IPS-NIHi7 (cell line): ENCODE measurements around the gene MALSU1.

Experiments used
- DNase-seq: peaks from one replicate; pipeline ENCODE4 v3.0.0; 2012; ENCODE audit warnings: mixed read lengths; ENCODE audit errors: extremely low spot score

The MALSU1 gene

DNA sequence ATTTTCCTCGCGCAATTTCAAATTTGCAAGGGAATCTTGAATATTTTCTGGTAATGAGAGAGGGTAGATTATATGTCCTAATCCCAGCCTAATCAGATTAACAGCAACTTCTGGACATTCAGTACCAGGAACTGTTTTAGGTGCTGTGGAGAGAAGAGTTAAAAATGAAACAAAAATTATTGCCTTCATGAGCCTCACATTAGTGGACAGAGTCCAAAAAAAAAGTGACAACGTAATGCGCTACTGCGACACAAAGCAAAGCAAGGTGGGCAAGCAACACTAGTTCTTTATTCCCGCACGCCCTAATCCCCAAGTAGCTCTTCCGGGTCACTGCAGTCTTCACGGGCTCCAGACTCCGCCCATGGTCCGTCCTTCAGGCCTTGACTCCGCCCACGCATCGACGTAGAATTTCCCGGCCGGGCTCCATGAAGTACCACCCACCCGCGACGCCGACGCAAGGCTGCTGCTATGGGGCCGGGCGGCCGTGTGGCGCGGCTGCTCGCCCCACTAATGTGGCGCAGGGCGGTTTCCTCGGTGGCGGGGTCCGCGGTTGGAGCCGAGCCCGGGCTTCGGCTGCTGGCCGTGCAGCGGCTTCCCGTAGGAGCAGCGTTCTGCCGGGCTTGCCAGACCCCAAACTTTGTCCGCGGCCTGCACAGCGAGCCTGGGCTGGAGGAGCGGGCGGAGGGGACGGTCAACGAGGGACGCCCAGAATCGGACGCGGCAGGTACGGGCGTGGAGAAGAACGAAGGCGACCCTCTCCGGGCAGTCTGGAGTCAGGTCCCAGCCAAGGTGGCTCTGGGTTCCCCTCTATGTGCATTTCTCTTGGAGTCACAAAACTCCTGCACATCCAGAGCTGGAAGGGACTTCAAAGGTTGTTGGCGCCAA lies at the start of gene MALSU1:
MALSU1 (plus strand) TSS at position 455 of the 885 bp plus-strand sequence; CDS start at position 469, 14 bp downstream.
- peak; percentile 98 for DNase-seq

DNA sequence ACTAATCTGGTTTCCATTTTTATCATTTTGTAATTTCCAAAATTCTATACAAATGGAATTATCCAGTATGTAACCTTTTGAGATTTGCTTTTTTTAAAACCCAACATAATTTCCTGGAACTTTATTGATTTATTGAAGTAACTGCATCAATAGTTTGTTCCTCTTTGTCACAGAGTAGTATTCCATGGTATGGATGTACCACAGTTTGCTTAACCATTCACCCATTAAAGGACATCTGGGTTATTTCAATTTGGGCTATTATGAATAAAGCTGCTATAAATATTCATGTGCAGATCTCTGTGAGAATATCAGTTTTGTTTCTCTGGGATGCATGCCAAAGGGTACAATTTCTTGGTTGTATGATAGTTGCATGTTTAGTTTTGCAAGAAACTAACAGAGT lies 49.7 kb upstream of the MALSU1 start:
- DNase-seq, result no peak

DNA sequence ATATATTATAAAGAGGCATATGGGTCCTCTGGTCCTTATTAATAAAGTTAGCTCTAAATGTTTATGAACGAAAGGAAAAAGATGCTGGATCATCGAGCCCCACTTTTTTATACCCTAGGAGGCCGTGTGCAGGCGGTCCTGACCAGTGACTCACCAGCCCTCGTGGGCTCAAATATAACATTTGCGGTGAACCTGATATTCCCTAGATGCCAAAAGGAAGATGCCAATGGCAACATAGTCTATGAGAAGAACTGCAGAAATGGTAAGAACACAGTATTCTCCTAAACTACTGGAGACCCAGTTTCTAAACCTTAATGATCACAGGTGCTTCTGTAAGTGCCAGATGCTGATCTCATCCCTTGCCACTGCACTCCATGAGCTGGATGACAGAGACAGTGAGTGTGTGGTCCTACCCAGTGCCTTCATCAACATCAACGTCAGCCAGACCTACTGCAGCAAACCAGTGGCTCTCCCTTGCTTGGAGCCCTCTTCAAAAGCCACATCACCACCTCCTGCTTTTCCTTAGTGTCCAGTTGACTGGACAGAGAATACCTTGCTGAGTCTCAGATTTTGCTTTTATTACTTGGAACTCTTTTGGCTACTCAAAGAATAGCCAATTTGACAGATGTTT lies 45.0 kb upstream of the MALSU1 start:
- DNase-seq, result no peak

DNA sequence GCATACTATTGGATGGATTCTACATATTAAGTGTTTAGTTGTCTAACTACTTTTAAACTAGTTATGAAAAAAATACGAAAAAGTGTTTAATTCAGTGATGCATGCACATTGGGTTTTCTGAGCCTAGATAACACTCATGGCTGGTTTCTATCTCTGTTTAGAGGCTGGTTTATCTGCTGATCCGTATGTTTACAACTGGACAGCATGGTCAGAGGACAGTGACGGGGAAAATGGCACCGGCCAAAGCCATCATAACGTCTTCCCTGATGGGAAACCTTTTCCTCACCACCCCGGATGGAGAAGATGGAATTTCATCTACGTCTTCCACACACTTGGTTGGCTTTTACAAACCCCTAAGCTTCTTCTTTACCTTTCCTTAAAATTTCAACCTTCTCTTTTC lies 42.4 kb upstream of the MALSU1 start:
- DNase-seq, result no peak

DNA sequence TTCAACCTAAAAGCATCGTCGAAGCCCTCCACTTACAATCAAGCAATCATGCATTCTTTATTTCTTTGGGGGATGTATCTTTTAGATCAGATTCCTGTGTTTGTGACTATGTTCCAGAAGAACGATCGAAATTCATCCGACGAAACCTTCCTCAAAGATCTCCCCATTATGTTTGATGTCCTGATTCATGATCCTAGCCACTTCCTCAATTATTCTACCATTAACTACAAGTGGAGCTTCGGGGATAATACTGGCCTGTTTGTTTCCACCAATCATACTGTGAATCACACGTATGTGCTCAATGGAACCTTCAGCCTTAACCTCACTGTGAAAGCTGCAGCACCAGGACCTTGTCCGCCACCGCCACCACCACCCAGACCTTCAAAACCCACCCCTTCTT lies 38.8 kb upstream of the MALSU1 start:
- no peak for DNase-seq

DNA sequence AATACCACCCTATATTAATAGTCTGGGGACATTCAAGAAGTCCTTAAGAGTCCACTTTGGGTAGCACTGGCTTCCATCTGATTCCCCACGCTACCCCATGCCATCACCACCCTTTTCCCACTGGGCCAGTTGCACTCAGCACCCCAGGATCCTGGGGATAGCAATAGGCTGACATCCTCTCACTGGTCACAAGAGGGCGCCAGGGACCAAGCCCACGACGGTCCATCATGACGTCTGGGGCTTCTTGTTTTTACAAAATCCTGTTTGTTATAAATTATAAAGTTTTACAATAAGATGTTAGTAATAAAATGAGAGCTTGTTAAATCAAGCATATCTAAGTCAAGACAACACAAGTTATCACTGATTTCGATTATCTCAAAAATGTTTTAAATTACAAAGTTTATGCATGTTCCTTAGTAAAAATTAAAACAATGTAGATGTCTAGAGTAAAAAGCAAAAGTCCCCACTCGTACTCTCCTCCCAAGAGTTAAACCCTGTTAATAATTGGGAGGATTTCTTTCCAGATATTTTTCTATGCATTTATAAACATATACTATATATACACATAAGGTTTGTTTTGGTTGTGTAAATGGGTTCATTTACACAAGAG lies 37.2 kb upstream of the MALSU1 start:
- peak; percentile 89 for DNase-seq

DNA sequence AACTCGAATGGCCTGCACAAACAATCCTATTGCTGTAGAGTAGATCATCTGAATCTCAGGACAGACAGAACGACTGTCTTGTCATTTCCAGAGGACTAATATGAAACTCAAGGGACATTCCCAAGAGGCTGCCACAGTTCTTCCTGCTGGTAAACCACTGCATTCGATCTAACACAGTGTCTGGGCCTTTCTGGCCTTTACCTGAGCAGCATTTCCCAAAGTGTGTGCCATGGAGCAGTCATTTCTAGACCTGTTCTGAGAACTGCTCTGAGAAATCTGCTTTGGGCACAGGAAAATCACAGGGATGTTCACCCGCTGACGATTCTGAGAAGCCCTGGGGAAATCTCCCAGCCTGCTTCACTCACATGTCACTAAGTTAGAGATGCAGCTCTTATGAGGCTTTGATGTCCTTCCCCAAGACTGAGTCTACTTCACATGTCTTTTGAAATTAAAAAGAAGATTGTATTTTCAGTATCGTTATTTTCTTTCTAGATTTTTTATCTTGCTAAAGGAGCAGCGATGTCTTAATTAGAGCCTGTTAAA lies 34.2 kb upstream of the MALSU1 start:
- no peak for DNase-seq

DNA sequence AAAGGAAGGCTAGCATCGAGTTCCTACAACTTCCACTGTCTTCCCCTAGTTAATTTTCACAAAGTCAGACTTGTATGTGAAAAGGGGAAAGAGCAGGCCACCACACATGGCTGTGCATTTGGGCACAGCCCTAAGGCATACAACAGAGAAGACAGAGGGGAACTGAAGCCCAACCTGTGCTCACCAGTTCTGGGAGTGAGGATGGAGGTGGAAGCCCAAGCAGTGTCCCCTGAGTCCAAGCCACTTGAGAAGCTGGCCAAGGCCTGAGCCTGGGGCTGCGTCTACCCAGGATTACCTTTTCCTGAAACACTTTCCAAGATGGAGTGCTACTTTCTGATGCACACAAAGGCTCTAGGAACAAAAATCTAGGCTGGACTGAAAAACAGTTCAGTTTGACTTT lies 32.2 kb upstream of the MALSU1 start:
- DNase-seq, result no peak

DNA sequence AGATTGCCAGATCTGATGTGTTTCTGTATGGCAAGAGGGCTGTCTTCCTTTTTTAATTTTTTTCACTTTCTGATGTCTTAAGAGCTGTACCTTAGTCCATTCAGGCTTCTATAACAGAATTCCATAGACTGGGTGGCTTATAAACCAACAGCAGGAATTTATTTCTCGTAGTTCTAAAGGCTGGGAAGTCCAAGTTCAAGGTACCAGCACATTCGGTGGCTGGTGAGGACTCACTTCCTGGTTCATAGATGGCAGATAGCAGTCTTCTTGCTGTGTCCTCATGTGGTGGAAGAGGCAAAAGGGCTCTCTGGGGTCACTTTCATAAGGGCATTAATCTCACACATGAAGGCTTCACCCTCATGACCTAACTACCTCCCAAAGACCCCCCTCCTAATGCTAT lies 31.8 kb upstream of the MALSU1 start:
- no peak for DNase-seq

DNA sequence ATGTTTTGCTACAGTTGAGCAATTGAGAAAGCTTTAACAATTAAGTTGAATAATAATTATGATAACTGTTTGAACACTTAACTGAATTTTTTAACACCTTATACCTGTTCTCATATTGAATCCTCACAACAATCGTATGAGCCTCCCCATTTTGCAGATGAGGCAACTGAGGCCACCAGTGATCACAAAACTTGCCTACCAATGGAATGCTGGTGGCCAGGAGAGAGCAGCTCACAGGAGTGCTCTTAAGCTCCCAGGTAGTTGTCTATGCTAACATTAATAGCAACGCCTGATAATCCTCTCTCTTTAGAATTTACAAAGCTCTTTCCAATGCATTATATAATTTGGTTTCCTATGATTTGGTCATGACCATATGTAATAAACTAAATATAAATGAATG lies 31.0 kb upstream of the MALSU1 start:
- no peak for DNase-seq

DNA sequence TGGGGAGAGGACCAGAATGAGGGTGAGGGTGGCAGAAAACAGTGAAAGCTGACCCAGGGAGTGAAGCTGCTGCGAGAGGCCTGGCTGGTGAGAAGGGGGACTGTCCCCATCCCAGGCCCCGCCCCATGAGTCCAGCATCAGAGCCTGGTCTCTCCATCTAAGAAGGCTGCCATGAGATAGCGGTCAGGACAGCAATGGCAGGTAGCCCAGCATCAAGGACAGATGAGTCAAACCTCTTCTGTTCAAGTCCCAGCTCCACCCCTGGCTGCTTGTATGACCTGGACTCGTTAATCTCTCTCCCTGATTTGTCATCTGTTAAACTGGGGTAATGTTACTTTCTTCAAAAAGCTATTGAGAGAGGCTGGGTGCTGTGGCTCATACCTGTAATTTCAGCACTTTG lies 30.4 kb upstream of the MALSU1 start:
- no peak for DNase-seq

DNA sequence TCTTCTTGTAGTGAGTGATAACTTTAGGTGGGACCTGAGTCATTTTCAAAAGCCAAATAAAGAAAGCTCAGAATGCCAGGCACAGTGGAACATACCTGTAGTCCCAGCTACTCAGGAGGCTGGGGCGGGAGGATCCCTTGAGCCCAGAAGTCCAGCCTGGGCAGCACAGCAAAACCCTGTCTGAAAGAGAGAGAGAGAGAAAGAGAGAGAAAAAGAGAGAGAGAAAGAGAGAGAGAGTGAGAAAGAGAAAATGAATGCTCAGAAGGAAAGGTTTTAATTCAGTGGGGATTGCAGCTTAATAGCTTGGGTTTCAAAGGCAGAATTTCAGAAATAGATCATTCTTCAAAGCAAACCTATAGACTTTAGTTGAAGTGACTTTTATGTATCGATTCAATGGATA lies 26.9 kb upstream of the MALSU1 start:
- no peak for DNase-seq

DNA sequence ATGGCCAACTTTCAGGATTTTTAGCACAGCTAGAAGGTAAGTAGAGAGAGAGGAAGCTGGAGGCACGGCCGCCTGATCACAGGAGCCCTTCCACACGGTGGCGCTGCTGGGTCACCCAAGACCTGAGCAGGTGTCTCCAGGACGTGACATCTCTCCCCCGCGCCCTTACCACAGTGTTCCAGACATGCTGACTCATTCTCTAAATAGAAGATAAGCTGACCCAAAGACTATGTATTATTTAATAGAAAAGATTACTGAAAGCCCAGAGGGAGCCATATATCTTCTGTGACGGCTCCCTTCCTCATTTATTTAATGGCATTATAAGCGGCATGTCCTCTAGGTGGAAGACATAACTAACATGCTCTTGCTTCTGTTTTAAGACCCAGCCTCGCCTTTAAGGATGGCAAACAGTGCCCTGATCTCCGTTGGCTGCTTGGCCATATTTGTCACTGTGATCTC lies 26.0 kb upstream of the MALSU1 start:
- DNase-seq, result peak; percentile 86

DNA sequence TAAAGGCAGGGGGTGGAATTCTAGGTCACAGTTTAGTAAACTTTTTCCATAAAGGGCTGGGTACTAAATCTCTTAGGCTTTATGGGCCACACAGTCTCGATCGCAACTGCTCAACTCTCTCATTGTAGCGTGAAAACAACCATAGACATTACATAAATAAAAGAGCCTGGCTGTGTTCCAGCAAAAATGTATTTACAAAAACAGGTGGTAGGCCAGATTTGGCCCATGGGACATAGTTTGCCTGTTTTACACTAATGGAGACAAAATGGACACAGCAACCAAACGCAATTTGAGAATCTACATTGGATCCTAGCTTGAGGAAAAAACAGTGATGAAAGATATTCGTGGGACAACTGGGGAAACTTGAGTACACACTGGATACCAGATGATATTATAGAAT lies 23.2 kb upstream of the MALSU1 start:
- DNase-seq, result no peak

DNA sequence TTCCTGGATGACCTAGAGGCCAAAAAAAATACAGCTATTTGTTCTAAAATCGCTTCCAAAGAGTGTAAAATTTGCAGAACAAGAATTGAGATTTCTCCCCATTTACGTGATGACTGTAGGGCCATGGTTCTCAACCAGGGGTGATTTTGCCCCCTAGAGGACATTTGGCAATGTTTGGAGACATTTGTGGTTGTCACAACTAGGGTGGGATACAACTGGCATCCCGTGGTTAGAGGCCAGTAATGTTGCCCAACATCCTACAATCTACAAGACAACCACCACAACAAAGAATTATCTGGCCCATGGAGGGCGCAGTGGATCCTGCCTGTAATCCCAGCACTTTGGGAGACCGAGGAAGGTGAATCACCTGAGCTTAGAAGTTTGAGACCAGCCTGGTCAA lies 22.8 kb upstream of the MALSU1 start:
- no peak for DNase-seq

DNA sequence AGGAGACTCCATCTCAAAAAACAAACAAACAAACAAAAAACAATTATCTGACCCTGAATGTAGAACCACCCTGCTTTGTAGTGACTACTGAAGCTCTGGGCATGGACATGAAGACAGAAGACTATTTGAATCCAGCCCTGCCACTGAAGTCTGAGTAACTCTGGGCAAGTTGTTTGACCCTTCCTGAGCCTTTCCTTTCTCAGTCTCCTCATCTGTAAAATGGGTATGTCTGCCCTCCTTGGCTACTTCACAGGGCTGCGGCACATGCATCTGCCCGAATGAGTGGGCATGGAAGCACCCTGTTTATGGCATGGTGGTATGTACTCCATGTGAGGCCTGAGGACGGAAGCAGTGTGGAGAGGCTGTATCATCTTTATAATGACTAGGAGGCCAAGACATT lies 22.2 kb upstream of the MALSU1 start:
- DNase-seq, result no peak

DNA sequence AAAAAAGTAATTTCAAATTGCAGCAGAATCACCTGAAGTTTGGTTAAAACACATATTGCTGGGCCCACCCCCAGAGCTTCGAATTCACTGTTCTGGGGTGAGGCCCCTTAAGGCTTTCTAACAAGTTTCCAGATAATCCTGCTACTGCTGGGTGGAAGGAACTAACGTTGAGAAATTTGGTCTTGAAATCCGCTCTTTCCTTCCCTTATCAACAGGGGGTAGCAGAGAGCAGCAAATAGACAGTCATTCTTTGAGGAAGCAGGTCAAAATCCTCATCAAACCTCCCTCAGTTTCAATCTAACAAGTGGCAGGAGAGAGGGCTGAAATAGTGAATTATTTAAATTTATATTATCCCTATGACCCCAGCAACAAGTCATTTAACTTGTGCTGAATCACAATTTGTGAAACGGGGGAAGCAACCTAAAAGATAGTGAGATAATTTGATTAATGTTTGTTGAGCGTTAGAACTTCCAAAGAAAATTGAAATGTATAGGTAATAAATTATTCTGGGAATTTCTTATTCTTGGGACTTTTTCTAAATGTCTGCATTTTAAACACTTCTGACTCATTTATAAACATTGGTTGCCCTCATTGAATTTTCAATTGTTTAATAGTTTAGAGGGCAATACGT lies 21.7 kb upstream of the MALSU1 start:
- DNase-seq, result peak; percentile 74

DNA sequence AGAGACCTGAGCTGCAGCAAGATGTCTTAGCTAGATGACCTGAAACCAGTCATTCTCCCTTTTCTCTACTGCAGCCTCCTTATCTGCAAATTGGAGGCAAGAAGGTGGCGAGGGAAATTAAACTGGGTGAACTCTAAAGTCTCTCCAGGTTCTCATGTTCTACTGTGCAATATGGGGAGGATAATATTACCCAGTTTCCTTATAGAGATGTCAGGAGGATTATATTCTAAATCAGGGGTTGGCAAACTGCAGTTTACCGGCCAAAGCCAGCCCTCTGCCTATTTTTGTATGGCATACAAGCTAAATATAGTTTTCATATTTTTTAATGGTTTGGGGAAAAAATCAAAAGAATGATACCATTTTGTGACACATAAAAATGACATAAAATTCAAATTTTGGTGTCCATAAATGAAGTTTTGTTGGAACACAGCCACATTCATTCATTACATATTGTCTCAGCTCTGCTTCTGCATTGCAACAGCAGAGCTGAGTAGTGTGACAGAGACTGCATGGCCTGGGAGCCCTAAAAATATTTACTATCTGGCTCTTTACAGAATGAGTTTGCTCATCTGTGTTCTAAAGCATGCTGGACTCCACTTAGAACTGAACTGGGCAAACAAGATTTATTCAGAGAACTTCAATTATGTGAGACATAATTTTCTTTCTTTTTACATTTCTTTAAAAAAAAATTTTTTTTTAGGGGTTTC lies 19.2 kb upstream of the MALSU1 start:
- DNase-seq, result no peak

DNA sequence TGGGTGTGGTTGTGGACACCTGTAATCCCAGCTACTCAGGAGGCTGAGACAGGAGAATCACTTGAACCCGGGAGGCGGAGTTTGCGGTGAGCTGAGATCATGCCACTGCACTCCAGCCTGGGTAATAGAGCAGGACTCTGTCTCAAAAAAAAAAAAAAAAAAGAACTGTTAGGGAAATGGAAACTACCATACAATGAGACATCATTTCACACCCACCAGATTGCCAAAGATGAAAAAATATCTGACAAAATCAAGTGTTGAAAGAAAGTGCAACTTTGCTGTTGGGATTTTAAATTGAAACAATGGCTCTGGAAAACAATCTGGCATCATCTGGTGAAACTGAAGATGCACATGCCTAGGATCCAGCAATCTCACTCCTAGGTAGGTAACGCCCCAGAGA lies 16.1 kb upstream of the MALSU1 start:
- DNase-seq, result no peak

DNA sequence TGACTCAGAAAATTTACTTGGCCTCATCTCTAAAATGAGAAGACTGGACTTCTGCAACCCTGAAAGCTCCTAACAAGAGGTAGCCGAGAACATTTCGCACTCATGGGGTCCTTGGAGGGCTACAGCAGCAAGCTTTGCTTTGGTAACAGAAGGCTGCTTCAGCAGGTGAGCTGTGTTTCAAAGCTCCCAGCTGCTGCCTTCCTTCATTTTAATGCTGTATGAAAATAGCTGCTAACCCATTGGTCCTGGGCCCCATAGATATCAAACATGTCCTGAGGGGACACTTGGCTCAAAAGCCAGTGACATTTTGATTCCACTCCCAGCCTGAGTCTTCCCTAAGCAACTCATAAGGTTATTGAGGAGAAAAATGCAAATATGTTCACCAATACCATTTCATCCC lies 14.3 kb upstream of the MALSU1 start:
- DNase-seq, result no peak
